Panc1 (cell line): ENCODE data around the gene OPHN1.

Experiments
- CTCF ChIP-seq: fragments of 450-650 bp; IDR thresholded peaks from 2 replicates; pipeline ENCODE4 v1.5.1; 2017; ENCODE audit warnings: mild to moderate bottlenecking
- POLR2AphosphoS5 ChIP-seq: IDR thresholded peaks from 2 replicates; pipeline ENCODE4 v1.6.1; 2012; ENCODE audit warnings: mild to moderate bottlenecking, low read depth, low read length, moderate library complexity
- REST ChIP-seq, 2 experiments: IDR thresholded peaks; 2 replicates each; pipeline ENCODE4 v1.6.1; 2011 to 2012; ENCODE audit warnings: low read depth in 2 of 2, control low read depth in 1 of 2, low read length in 1 of 2, mild to moderate bottlenecking in 1 of 2, moderate library complexity in 1 of 2; ENCODE audit not compliant: insufficient read depth in 1 of 2
- SIN3A ChIP-seq: IDR thresholded peaks from 2 replicates; pipeline ENCODE4 v1.6.1; 2012; ENCODE audit warnings: low read depth, mild to moderate bottlenecking, low read length, moderate library complexity, borderline replicate concordance; ENCODE audit not compliant: insufficient read depth
- TCF7L2 ChIP-seq: IDR thresholded peaks from 2 replicates; pipeline ENCODE4 v1.6.1; 2011; ENCODE audit warnings: mild to moderate bottlenecking, low read depth, low read length, inconsistent platforms

GRCh38 chrX:68461093-68461492 is 27.8 kb upstream of the OPHN1 start:
- TF ChIP-seq CTCF: no peak
- no peak for TF ChIP-seq SIN3A
- TF ChIP-seq POLR2AphosphoS5: no peak
- no peak for TF ChIP-seq TCF7L2
- no peak for TF ChIP-seq REST (IDR thresholded peaks at IDR 0.05; ENCODE audit: insufficient read depth in 1 of 2, low read depth in 2 of 2, low read length in 1 of 2)
